ENCODE results near the gene ELAVL4.
A peak's percentile ranks its signal among the peaks of the same experiment; 100 is the strongest.

DNA sequence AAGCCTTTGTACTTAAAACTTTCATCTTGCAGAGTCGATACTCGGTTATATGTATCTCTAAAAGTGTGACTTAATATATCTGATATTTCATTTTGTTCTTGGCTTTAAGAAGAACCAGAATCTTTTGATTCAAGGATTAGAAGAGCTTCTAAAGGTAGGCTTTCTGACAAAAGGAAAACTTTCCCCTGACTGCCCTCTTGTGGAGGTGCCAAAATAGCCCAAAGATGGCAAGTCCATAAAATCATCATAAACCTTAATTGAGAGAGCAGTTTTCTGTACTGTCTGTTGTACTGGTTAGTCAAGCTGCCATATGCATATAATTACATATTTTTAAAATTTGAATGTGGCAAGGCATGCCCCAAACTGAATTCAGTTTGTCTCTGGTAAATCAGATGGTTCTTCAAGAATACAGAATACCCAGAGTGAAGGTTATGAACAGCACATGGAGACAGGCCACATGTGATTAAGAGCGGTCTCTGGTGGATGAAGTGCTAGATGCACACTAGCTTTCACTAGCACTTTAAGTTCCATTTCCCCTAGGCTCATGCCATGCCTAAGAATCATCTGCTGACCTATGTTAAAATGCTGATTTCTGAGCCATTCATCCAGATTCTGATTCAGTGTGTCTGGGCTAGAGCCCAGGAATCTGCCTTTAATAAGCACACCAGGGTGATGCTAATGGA lies 27.7 kb upstream of the ELAVL4 start:
- TF ChIP-seq RAD21 (IDR thresholded peaks at IDR 0.05; ENCODE audit: low read depth): peak; percentile 39; the same call in 1 of the 2 replicates
- TF ChIP-seq, protein P1, sequence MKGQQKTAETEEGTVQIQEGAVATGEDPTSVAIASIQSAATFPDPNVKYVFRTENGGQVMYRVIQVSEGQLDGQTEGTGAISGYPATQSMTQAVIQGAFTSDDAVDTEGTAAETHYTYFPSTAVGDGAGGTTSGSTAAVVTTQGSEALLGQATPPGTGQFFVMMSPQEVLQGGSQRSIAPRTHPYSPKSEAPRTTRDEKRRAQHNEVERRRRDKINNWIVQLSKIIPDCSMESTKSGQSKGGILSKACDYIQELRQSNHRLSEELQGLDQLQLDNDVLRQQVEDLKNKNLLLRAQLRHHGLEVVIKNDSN (IDR thresholded peaks at IDR 0.05): no peak
- TF ChIP-seq, protein P2, sequence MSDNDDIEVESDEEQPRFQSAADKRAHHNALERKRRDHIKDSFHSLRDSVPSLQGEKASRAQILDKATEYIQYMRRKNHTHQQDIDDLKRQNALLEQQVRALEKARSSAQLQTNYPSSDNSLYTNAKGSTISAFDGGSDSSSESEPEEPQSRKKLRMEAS (IDR thresholded peaks at IDR 0.05): no peak

Data from Ishikawa (cell line).